GOT3 (cell line): ENCODE measurements around the gene RHOJ.

ENCODE experiments used
- DNase-seq: peaks from one replicate; lab custom pipeline; 2025; ENCODE audit warnings: mixed read lengths; lab: John Stamatoyannopoulos, UW

Gene RHOJ

GRCh38 chr14:63205866-63206265, 1.6 kb downstream of the RHOJ start:
- DNase-seq, result no peak

DNA sequence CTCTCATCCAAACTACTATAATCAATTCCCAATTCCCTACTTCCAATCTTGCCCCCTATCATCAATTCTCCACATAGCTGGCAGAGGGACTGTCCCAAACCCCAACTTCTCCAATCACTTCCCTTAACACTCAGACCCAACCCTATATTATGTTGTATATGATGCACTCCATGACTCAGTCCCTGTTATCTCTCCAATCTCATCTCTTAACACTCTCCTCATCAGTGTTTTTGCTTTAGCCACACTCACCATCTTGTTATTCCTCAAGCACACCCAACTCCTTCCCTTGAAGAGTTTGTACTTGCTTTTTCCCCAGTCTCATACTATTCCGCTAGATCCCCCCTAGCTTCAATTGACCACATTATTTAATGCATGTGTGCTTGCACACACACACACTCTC, 4.9 kb downstream of the RHOJ start:
- DNase-seq, result no peak

- no peak for DNase-seq
These were observed 6.6 kb downstream of the RHOJ start for GRCh38 chr14:63210812-63211211.

DNA sequence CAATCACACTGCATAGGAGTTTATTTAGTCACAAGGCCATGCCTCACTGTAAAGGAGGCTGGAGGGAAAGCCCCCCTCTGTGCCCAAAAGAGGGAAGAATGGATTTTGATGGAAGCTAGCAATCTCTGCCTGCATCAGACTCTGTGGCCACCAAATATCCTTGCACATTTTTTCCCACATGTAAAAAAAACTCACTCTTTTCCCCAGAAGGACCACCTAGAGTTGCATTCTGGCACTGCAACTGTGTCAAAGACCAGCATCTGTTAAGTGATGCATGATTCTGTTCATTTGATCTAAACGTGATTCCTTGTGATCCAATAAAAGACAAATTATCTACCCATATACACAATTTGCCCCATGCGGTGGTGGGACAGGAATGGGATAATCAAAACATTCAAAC, 8.0 kb downstream of the RHOJ start:
- no peak for DNase-seq

DNA sequence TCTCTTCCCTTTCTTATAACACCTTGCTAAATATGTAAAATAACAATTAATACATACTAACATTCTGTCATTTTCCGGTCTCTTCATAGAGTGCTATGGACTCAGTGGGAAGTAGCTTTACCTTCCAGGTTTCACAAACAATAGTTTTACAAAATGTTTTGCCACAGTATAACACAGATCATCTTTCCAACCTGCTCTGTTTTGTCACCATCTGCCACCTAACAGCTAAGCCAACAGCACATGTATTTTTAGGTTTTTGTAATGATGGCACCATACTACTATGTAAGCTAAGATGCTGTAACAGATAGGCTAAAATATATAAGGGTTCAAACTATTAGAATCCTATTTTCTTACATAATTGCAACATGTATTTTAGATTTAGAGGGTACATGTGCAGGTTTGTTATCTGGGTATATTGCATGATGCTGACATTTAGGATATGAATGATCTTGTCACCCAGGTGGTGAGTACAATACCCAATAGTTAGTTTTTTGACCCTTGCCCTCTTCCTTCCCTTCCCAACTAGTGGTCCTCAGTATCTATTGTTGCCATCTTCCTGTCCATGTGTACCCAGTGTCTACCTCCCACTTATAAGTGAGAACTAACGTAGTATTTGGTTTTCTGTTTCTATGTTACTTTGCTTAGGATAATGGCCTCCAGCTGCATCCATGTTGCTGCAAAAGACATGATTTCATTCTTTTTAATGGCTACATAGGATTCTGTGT, 8.7 kb downstream of the RHOJ start:
- DNase-seq, result no peak

GRCh38 chr14:63214417-63215196, 10.4 kb downstream of the RHOJ start:
- no peak for DNase-seq

GRCh38 chr14:63220526-63220925, 16.3 kb downstream of the RHOJ start:
- no peak for DNase-seq

GRCh38 chr14:63223596-63223995, 19.4 kb downstream of the RHOJ start:
- no peak for DNase-seq

- DNase-seq, result no peak
These were observed 20.0 kb downstream of the RHOJ start for GRCh38 chr14:63224196-63224595.

DNA sequence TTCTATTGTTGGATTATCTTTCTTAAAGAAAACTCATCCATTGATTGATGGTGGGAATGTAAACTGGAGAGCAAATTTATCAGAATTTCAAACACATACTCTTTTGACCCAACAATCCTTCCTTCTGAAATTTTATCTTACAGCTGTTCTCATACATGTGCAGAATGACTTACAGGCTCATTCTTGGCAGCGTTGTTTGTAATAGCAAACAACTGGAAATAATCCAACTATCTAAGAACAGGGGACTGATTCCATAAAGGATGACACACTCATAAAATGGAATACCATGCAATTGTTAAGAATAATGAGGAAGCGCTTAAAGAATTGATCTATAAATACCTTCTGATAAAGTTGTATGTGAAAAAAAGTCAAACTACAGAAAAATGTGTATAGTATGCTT, 24.0 kb downstream of the RHOJ start:
- DNase-seq, result no peak

GRCh38 chr14:63229330-63230059, 25.3 kb downstream of the RHOJ start:
- DNase-seq, result no peak

DNA sequence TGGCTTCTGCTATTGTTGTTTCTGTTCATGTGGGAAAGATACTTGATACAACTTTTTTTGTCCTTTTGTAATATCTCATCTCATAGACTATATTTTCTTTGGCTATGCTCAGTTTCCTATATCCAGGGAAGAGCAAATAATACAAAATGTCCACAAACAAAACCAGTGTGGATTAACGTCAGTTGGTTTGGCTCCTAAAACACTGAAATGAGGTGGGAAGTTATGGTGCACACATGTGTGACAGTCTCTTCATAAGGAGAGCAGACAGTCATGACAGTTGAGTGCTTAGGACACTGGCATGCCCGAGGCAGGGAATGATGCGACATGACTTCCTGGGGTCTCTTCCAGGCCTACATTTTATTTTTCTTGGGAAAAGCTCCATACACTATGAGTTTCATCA, 27.5 kb downstream of the RHOJ start:
- no peak for DNase-seq

GRCh38 chr14:63237791-63238190, 33.5 kb downstream of the RHOJ start:
- DNase-seq, result no peak

DNA sequence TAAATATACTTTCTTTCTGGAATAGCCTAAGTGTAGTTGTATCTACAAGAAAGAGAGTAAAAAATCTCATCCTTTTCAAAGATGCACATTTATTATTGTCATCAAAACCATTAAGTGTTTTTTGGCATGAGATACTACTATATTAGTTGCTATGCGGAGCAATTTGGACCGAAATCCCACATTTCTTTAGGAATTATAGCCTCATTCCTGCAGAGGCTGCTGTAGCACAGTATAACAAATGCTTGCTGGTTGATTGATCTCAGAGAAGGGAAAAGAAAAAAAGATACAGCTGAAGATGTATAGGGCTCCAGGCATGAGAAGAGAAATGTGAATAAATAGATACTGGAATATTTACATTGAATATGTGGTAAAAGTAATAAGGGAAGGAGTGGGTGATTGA, 36.0 kb downstream of the RHOJ start:
- DNase-seq, result no peak

DNA sequence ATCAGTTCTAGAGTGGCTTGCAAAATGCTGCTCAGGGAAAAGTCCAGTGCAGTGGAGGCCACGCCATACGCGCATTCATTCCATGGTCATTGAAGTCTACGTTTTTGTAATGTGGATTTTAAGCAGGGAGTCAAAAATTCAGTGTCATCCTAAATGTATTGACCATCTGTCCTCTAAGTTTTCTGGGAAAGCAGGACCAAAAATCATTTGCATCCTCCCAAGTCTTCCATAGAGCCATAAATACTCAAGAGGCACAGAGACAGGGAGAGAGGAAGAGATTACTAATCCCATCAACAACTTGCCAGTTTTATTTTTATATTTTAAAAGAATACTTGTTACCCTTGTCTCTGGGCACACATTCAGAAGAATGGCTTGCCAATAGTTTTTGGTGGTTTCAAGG, 36.9 kb downstream of the RHOJ start:
- no peak for DNase-seq

- no peak for DNase-seq
These were observed 39.4 kb downstream of the RHOJ start for GRCh38 chr14:63243646-63244045.

GRCh38 chr14:63245893-63246292, 41.6 kb downstream of the RHOJ start:
- DNase-seq, result no peak

- no peak for DNase-seq
These were observed 44.0 kb downstream of the RHOJ start for GRCh38 chr14:63248211-63248610.

DNA sequence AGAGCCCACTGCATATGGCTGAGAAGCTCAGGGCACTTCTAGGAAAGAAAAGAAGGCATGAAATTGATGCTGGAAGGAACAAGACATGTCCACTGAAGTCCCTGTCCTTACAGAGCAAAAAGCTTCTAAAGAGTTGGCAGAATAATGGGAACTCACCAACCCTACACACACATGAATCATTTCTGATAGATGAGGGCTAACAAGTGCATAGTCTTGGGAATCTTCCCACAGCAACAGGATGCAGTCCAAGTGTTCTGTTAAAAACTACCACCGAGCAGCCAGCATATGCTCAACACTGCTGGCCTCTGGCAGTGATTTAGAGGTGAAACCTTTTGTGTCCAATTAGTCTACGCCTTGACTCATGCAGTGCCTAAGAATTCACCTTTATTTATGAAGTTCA, 44.8 kb downstream of the RHOJ start:
- DNase-seq, result no peak

- no peak for DNase-seq
These were observed 53.1 kb downstream of the RHOJ start for GRCh38 chr14:63257299-63257698.

DNA sequence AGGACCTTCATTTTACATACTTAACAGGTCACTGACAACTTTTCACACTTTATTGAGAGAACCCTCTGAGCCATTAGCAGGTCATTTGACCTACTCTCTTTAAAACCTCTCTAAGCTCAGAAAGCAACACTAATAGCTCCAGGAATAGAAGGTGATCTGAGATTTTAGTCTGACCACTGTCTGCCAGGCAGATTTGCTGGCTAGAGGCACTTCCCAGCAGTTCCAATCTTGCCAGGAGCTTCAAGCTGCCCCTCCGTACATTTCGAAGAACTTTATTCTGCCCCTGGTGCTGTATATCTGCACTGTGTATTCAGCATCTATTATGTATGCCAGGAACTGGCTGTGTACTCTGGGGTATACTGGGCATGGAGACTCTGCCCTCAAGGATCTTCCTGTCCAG, 58.2 kb downstream of the RHOJ start:
- no peak for DNase-seq

GRCh38 chr14:63266106-63266505, 61.9 kb downstream of the RHOJ start:
- no peak for DNase-seq

- DNase-seq, result no peak
These were observed 62.9 kb downstream of the RHOJ start for GRCh38 chr14:63267171-63267570.
